ENCODE data around the gene ANKRD6.

Gene ANKRD6

DNA sequence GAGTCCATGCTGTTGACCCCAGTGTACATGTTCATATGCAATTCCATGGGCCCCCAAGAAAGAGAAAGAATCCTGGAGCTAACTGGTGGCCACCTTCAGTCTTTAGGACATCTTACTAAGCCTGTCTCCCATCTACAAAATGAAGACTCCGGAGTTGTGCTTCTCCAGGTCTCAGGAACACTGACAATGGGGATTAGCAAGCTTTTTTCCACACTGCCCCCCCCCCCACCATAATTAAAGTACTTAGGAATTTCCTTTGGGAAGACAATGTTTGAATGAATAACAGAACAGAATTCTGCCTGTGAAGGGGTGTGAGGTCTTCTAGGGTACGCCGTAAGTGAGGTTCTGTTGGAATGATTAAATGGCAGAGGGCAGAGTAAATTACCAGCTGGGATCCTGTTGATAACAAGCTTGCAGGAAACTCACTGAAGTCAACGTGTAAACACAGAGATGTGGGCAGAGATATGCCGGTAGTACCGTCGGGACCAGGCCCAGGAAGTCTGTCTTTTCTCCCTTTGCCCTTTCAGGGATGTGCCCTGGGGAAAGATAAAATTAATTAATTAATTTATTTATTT lies 63.1 kb downstream of the ANKRD6 start:
- Histone ChIP-seq H3K9ac (ENCODE audit: low read length) (no peak overlapping the region), H3K27ac (ENCODE audit: low read depth, low read length) (peak overlapping the region; percentile 54), H3K4me2 (ENCODE audit: low read length) (no peak overlapping the region), H3K4ac (ENCODE audit: low read depth, low read length) (no peak overlapping the region), H4K8ac (ENCODE audit: low read depth, low read length) (no peak overlapping the region), H2BK120ac (ENCODE audit: low read depth, low read length) (no peak overlapping the region), H3K18ac (ENCODE audit: low read length) (no peak overlapping the region), H3K79me1 (ENCODE audit: low read length) (peaks cover 6% of the 10 kb centered on the region), H3K79me2 (ENCODE audit: control insufficient read depth, insufficient read depth, low read length) (no peaks in the 10 kb centered on the region), H3K23ac (ENCODE audit: low read length) (no peak overlapping the region), H3K4me1 (ENCODE audit: control insufficient read depth, low read depth, low read length) (peaks cover 25% of the 10 kb centered on the region), H3K27me3 (ENCODE audit: insufficient read depth, low read length, poor library complexity) (no peaks in the 10 kb centered on the region), H2AK5ac (ENCODE audit: low read length) (no peak overlapping the region), H3K36me3 (ENCODE audit: control insufficient read depth, insufficient read depth, low read length) (no peaks in the 10 kb centered on the region), H3K56ac (ENCODE audit: low read length) (peak overlapping the region; percentile 65), H2BK15ac (replicated peaks; ENCODE audit: low read depth) (no peak overlapping the region), H4K5ac (ENCODE audit: low read length) (no peak overlapping the region), H2BK5ac (ENCODE audit: low read length) (peak overlapping the region; percentile 43), H3K4me3 (ENCODE audit: low read length) (no peak overlapping the region)
- peak; percentile 87 for DNase-seq
- no CpG with 5 or more reads among the region's 7 CpGs for WGBS (ENCODE audit: extremely low coverage, insufficient coverage, low lambda C conversion rate)

DNA sequence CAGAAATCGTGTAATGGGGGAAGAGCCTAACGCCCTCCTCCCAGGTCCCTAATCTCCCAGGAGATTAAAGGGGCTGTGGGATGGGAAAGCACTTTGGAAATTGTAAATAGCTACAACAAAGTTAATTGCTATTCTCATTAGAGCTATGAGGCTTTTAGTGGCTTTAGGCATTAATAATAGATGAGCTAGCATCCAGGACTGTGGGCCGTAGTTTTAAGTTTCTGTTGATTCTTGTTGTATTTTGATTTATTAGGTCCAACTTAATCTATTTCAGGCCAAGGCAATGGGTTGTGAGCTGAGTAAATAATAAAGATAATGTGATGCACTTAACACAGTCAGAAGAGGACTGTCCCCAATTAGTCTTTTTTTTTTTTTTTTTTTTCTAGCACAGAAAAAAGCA lies 67.7 kb downstream of the ANKRD6 start:
- Histone ChIP-seq H3K4me2 (ENCODE audit: low read length) (no peak overlapping the region), H3K4ac (ENCODE audit: low read depth, low read length) (no peak overlapping the region), H3K4me1 (ENCODE audit: control insufficient read depth, low read depth, low read length) (peaks cover 19% of the 10 kb centered on the region), H3K56ac (ENCODE audit: low read length) (no peak overlapping the region), H2BK120ac (ENCODE audit: low read depth, low read length) (no peak overlapping the region), H4K8ac (ENCODE audit: low read depth, low read length) (no peak overlapping the region), H3K27me3 (ENCODE audit: insufficient read depth, low read length, poor library complexity) (no peaks in the 10 kb centered on the region), H3K4me3 (ENCODE audit: low read length) (no peak overlapping the region), H3K27ac (ENCODE audit: low read depth, low read length) (no peak overlapping the region), H3K9ac (ENCODE audit: low read length) (no peak overlapping the region), H3K18ac (ENCODE audit: low read length) (no peak overlapping the region), H3K23ac (ENCODE audit: low read length) (no peak overlapping the region), H2BK15ac (replicated peaks; ENCODE audit: low read depth) (no peak overlapping the region), H3K36me3 (ENCODE audit: control insufficient read depth, insufficient read depth, low read length) (no peaks in the 10 kb centered on the region), H2BK5ac (ENCODE audit: low read length) (no peak overlapping the region), H4K5ac (ENCODE audit: low read length) (no peak overlapping the region), H3K79me2 (ENCODE audit: control insufficient read depth, insufficient read depth, low read length) (no peaks in the 10 kb centered on the region), H3K79me1 (ENCODE audit: low read length) (peaks cover 4% of the 10 kb centered on the region), H2AK5ac (ENCODE audit: low read length) (no peak overlapping the region)
- WGBS (ENCODE audit: extremely low coverage, insufficient coverage, low lambda C conversion rate), result no CpG with 5 or more reads among the region's 3 CpGs
- DNase-seq, result peak; percentile 66

DNA sequence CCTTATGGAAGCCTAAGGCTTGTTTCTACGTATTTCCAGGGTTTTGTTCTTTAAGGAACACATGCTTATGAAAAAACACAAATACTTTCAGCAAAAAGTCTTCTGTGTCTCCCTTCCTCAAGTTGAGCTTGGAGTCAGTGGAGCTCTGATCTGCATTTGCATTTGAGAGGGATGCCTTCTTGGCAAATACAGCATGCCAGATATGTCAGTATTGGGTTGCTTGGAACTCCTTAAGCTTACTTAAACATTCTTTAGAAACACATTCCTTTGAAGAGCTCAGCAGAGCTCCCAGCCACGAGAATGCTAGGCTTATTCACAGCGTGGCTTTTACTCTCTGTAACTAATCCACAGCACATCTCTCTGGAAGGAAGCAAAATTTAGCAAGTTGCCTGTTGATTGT lies 68.3 kb downstream of the ANKRD6 start:
- WGBS (ENCODE audit: extremely low coverage, insufficient coverage, low lambda C conversion rate), result no CpG with 5 or more reads among the region's 3 CpGs
- no peak overlapping the region for H4K8ac ChIP-seq (ENCODE audit: low read depth, low read length)
- peaks cover 4% of the 10 kb centered on the region for H3K79me1 ChIP-seq (ENCODE audit: low read length)
- H2BK120ac ChIP-seq (ENCODE audit: low read depth, low read length), result no peak overlapping the region
- H2AK5ac ChIP-seq (ENCODE audit: low read length), result no peak overlapping the region
- H3K4me3 ChIP-seq (ENCODE audit: low read length), result no peak overlapping the region
- no peak overlapping the region for H2BK15ac ChIP-seq (replicated peaks; ENCODE audit: low read depth)
- H3K79me2 ChIP-seq (ENCODE audit: control insufficient read depth, insufficient read depth, low read length), result no peaks in the 10 kb centered on the region
- peak overlapping the region; percentile 64 for H3K18ac ChIP-seq (ENCODE audit: low read length)
- H3K56ac ChIP-seq (ENCODE audit: low read length), result no peak overlapping the region
- no peak overlapping the region for H3K4me2 ChIP-seq (ENCODE audit: low read length)
- no peak overlapping the region for H4K5ac ChIP-seq (ENCODE audit: low read length)
- H3K9ac ChIP-seq (ENCODE audit: low read length), result no peak overlapping the region
- H3K27me3 ChIP-seq (ENCODE audit: insufficient read depth, low read length, poor library complexity), result no peaks in the 10 kb centered on the region
- no peaks in the 10 kb centered on the region for H3K36me3 ChIP-seq (ENCODE audit: control insufficient read depth, insufficient read depth, low read length)
- H3K4ac ChIP-seq (ENCODE audit: low read depth, low read length), result peak overlapping the region; percentile 9
- peaks cover 16% of the 10 kb centered on the region for H3K4me1 ChIP-seq (ENCODE audit: control insufficient read depth, low read depth, low read length)
- peak overlapping the region; percentile 13 for H3K27ac ChIP-seq (ENCODE audit: low read depth, low read length)
- H2BK5ac ChIP-seq (ENCODE audit: low read length), result no peak overlapping the region
- H3K23ac ChIP-seq (ENCODE audit: low read length), result no peak overlapping the region
- DNase-seq, result peak; percentile 91

DNA sequence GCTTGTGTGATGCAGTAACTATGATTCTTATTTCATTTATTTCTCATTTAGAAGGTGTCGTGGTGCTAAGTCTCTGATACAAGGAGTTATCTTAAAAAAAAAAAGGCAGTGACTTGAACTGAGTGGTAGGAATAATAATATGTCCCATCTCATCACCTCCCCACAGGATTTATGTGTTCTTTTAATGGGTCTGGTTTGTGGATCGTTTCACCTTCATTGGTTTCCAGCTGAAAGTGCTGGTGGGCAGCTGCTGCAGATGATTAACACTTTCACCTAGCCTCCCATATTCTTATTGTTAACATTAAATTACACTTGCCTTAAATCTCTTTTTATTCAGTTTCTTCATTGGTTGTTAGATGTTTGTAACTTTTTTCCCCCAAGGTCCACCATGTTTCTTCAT lies 68.8 kb downstream of the ANKRD6 start:
- no peak for DNase-seq
- no peak overlapping the region for H4K5ac ChIP-seq (ENCODE audit: low read length)
- no peak overlapping the region for H3K4ac ChIP-seq (ENCODE audit: low read depth, low read length)
- no peaks in the 10 kb centered on the region for H3K36me3 ChIP-seq (ENCODE audit: control insufficient read depth, insufficient read depth, low read length)
- H3K9ac ChIP-seq (ENCODE audit: low read length), result no peak overlapping the region
- H3K79me2 ChIP-seq (ENCODE audit: control insufficient read depth, insufficient read depth, low read length), result no peaks in the 10 kb centered on the region
- no peak overlapping the region for H2BK120ac ChIP-seq (ENCODE audit: low read depth, low read length)
- no peak overlapping the region for H3K4me2 ChIP-seq (ENCODE audit: low read length)
- peaks cover 18% of the 10 kb centered on the region for H3K4me1 ChIP-seq (ENCODE audit: control insufficient read depth, low read depth, low read length)
- H3K27me3 ChIP-seq (ENCODE audit: insufficient read depth, low read length, poor library complexity), result no peaks in the 10 kb centered on the region
- H2BK5ac ChIP-seq (ENCODE audit: low read length), result no peak overlapping the region
- no peak overlapping the region for H3K27ac ChIP-seq (ENCODE audit: low read depth, low read length)
- no peak overlapping the region for H3K23ac ChIP-seq (ENCODE audit: low read length)
- no peak overlapping the region for H4K8ac ChIP-seq (ENCODE audit: low read depth, low read length)
- no CpG with 5 or more reads among the region's 2 CpGs for WGBS (ENCODE audit: extremely low coverage, insufficient coverage, low lambda C conversion rate)
- no peak overlapping the region for H3K4me3 ChIP-seq (ENCODE audit: low read length)
- H2BK15ac ChIP-seq (replicated peaks; ENCODE audit: low read depth), result no peak overlapping the region
- H3K18ac ChIP-seq (ENCODE audit: low read length), result no peak overlapping the region
- no peak overlapping the region for H2AK5ac ChIP-seq (ENCODE audit: low read length)
- peaks cover 4% of the 10 kb centered on the region for H3K79me1 ChIP-seq (ENCODE audit: low read length)
- H3K56ac ChIP-seq (ENCODE audit: low read length), result no peak overlapping the region

DNA sequence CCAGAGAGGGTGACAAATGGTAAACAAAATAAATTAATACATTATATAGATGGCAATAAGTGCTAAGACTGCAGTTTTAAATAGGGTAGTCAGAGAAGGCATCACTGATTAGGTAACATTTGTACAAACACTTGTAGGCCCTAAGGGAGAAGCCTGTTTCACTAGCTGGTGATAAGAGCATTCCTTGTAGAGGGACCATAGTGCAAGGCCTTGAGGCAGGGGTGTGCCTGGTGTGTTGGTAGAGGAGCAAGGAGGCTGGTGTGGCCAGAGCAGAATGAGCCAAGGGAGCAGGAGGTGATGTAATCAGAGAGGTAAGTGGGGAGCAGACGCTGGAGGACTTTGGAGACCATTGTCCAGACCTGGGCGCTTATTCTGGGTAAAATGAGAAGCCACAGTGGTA lies 70.7 kb downstream of the ANKRD6 start:
- H3K56ac ChIP-seq (ENCODE audit: low read length), result no peak overlapping the region
- WGBS (ENCODE audit: extremely low coverage, insufficient coverage, low lambda C conversion rate), result no CpG with 5 or more reads among the region's 2 CpGs
- no peak overlapping the region for H2BK5ac ChIP-seq (ENCODE audit: low read length)
- H3K18ac ChIP-seq (ENCODE audit: low read length), result no peak overlapping the region
- H3K27ac ChIP-seq (ENCODE audit: low read depth, low read length), result no peak overlapping the region
- no peak overlapping the region for H4K8ac ChIP-seq (ENCODE audit: low read depth, low read length)
- no peaks in the 10 kb centered on the region for H3K36me3 ChIP-seq (ENCODE audit: control insufficient read depth, insufficient read depth, low read length)
- H2BK120ac ChIP-seq (ENCODE audit: low read depth, low read length), result no peak overlapping the region
- no peak overlapping the region for H3K4me3 ChIP-seq (ENCODE audit: low read length)
- H3K79me2 ChIP-seq (ENCODE audit: control insufficient read depth, insufficient read depth, low read length), result no peaks in the 10 kb centered on the region
- no peak overlapping the region for H3K4ac ChIP-seq (ENCODE audit: low read depth, low read length)
- no peak overlapping the region for H3K9ac ChIP-seq (ENCODE audit: low read length)
- peaks cover 21% of the 10 kb centered on the region for H3K4me1 ChIP-seq (ENCODE audit: control insufficient read depth, low read depth, low read length)
- DNase-seq, result no peak
- no peak overlapping the region for H3K23ac ChIP-seq (ENCODE audit: low read length)
- H4K5ac ChIP-seq (ENCODE audit: low read length), result no peak overlapping the region
- H2BK15ac ChIP-seq (replicated peaks; ENCODE audit: low read depth), result no peak overlapping the region
- H3K4me2 ChIP-seq (ENCODE audit: low read length), result no peak overlapping the region
- H3K27me3 ChIP-seq (ENCODE audit: insufficient read depth, low read length, poor library complexity), result no peaks in the 10 kb centered on the region
- peaks cover 7% of the 10 kb centered on the region for H3K79me1 ChIP-seq (ENCODE audit: low read length)
- no peak overlapping the region for H2AK5ac ChIP-seq (ENCODE audit: low read length)

DNA sequence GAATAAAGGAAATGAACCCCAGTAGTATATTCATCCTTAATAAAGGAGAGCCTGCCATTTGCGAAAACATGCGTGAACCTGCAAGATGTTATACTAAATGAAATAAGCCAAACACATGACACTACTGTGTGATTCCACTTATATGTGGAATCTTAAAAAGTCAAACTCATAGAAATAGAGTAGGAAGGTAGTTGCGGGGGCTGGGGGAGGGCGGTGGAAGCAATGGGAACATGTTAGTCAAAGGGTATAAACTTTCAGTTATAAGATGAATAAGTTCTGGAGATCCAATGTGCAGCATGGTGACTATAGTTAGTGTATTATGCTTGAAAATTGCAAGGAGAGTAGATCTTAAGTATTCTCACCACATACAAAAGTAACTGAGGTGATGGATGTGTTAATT lies 72.9 kb downstream of the ANKRD6 start:
- Histone ChIP-seq H3K36me3 (ENCODE audit: control insufficient read depth, insufficient read depth, low read length) (no peaks in the 10 kb centered on the region), H3K4ac (ENCODE audit: low read depth, low read length) (no peak overlapping the region), H3K79me2 (ENCODE audit: control insufficient read depth, insufficient read depth, low read length) (no peaks in the 10 kb centered on the region), H3K4me1 (ENCODE audit: control insufficient read depth, low read depth, low read length) (peaks cover 13% of the 10 kb centered on the region), H3K4me2 (ENCODE audit: low read length) (no peak overlapping the region), H3K56ac (ENCODE audit: low read length) (no peak overlapping the region), H4K5ac (ENCODE audit: low read length) (no peak overlapping the region), H3K18ac (ENCODE audit: low read length) (no peak overlapping the region), H3K79me1 (ENCODE audit: low read length) (peaks cover 5% of the 10 kb centered on the region), H3K4me3 (ENCODE audit: low read length) (no peak overlapping the region), H3K27ac (ENCODE audit: low read depth, low read length) (no peak overlapping the region), H3K9ac (ENCODE audit: low read length) (no peak overlapping the region), H3K23ac (ENCODE audit: low read length) (no peak overlapping the region), H3K27me3 (ENCODE audit: insufficient read depth, low read length, poor library complexity) (no peaks in the 10 kb centered on the region), H2AK5ac (ENCODE audit: low read length) (no peak overlapping the region), H2BK120ac (ENCODE audit: low read depth, low read length) (no peak overlapping the region), H2BK5ac (ENCODE audit: low read length) (no peak overlapping the region), H4K8ac (ENCODE audit: low read depth, low read length) (no peak overlapping the region), H2BK15ac (replicated peaks; ENCODE audit: low read depth) (no peak overlapping the region)
- no CpG with 5 or more reads among the region's 4 CpGs for WGBS (ENCODE audit: extremely low coverage, insufficient coverage, low lambda C conversion rate)
- DNase-seq, result no peak
